Measurements from ENCODE around the gene ZMIZ1. TPM values are rescaled to one million over a fixed set of nuclear protein-coding genes. Genes with fewer than 3 reads are reported as not detected.

ZMIZ1 gene
- total RNA-seq, 1 experiment from 2014 or later = 42.3 TPM

DNA sequence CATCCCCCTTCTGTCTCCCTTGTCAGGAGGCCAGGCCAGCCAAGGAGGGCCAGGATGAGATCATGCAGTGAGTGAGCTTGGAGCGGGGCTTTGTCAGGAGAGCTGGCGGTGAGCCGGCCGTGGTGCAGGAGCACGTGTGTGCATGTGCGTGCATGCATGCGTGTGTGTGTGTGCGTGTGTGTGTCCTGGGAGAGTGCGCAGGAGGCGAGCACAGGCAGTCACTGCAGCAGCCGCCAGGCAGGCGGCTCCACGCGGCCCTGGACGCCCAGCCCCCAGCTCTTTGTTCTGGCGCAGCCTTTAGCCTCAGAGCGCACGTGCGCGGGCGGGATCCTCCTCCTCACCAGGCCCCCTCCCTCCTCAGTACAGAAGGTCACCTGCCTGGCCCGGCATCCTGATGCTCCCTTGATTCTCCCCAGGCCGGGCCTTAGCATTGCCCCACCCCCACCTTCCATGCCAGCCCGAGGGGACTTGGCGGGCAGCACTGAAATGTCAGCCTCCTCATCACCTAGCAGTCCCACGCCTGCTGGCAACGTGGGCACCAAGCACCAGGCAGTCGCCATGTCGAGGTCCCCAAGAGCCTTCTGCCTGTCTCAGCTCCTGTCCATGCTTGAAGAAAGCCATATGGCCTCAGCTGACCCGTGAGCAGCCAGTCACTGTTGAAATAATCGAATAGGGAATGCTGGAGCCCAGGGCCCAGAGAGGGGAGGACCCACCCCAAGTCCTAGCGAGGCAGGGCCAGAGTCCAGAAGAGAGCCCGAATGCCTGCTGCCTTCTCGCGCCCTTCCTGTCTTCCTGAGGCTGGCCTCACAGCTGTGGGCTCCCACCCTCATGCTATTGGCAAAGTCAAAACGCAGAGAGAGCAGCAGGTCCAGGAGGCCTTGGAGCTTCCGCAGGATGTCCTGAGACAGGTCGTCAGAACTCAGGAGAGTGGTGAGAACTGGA is 152.6 kb downstream of the ZMIZ1 start:
- TF ChIP-seq, protein P1, sequence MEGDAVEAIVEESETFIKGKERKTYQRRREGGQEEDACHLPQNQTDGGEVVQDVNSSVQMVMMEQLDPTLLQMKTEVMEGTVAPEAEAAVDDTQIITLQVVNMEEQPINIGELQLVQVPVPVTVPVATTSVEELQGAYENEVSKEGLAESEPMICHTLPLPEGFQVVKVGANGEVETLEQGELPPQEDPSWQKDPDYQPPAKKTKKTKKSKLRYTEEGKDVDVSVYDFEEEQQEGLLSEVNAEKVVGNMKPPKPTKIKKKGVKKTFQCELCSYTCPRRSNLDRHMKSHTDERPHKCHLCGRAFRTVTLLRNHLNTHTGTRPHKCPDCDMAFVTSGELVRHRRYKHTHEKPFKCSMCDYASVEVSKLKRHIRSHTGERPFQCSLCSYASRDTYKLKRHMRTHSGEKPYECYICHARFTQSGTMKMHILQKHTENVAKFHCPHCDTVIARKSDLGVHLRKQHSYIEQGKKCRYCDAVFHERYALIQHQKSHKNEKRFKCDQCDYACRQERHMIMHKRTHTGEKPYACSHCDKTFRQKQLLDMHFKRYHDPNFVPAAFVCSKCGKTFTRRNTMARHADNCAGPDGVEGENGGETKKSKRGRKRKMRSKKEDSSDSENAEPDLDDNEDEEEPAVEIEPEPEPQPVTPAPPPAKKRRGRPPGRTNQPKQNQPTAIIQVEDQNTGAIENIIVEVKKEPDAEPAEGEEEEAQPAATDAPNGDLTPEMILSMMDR (IDR thresholded peaks at IDR 0.05; ENCODE audit: insufficient read depth in 1 of 2, low read depth in 1 of 2, low read length in 1 of 2, severe bottlenecking in 1 of 2, unreplicated experiment in 1 of 2) = no peak
- no peaks in the 10 kb centered on the region for H3K4me1 ChIP-seq
- peaks cover 13% of the 10 kb centered on the region for H3K36me3 ChIP-seq (ENCODE audit: control insufficient read depth, insufficient read depth, low read length)
- H3K36me3 Mint-ChIP-seq (ENCODE audit: insufficient read depth, unreplicated experiment) = peaks cover 46% of the 10 kb centered on the region
- H3K9me3 ChIP-seq = no peaks in the 10 kb centered on the region
- no peak for DNase-seq
- no peaks in the 10 kb centered on the region for H3K27me3 ChIP-seq (replicated peaks; ENCODE audit: control insufficient read depth, insufficient read depth, low read length)
- no peak overlapping the region for H3K4me3 Mint-ChIP-seq (ENCODE audit: unreplicated experiment)
- no peaks in the 10 kb centered on the region for H3K4me1 Mint-ChIP-seq (ENCODE audit: low read depth, unreplicated experiment)
- H3K9me3 Mint-ChIP-seq (ENCODE audit: unreplicated experiment) = no peaks in the 10 kb centered on the region
- no peak overlapping the region for H3K4me3 ChIP-seq (ENCODE audit: low read depth, low read length)
- BruUV-seq (replicated peaks) = no TSS peak
- ChIA-PET POLR2A (no interaction called here), CTCF (interaction anchor here (0.7 kb wide), 1 partner anchor 1609 kb away, joined by 4 read pairs; no protein-coding TSS in a partner anchor)
- H3K27ac Mint-ChIP-seq (ENCODE audit: unreplicated experiment) = no peak overlapping the region
- H3K27me3 Mint-ChIP-seq (ENCODE audit: insufficient read depth, unreplicated experiment) = no peaks in the 10 kb centered on the region
- intact Hi-C loops (cut with micrococcal nuclease; ENCODE audit: unreplicated experiment) = no loop called here

DNA sequence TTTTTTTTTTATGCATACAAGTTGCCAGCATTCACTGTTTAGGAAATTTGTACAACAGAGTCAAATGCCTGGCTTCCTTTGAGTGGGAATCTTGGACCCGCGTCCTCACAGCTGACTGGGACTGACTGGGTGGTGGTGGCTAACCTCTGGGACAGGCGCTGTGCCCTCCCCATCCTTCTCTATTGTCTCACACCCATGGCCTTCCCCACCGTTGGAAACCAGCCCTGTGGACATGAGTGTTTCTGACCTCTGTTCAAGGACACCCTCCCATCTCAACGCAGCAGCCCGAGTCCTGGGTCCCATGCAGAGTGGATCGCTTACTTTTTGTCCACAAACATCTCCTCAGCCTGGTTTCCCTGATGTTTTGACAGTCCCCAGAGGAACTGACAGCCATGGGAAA is 153.4 kb downstream of the ZMIZ1 start:
- ChIA-PET CTCF (interaction anchor here (0.7 kb wide), 1 partner anchor 1609 kb away, joined by 4 read pairs; no protein-coding TSS in a partner anchor), POLR2A (no interaction called here)
- Mint-ChIP-seq H3K27ac (ENCODE audit: unreplicated experiment) (no peak overlapping the region), H3K36me3 (ENCODE audit: insufficient read depth, unreplicated experiment) (peaks cover 39% of the 10 kb centered on the region), H3K4me3 (ENCODE audit: unreplicated experiment) (no peak overlapping the region), H3K9me3 (ENCODE audit: unreplicated experiment) (no peaks in the 10 kb centered on the region), H3K27me3 (ENCODE audit: insufficient read depth, unreplicated experiment) (no peaks in the 10 kb centered on the region), H3K4me1 (ENCODE audit: low read depth, unreplicated experiment) (no peaks in the 10 kb centered on the region)
- Histone ChIP-seq H3K4me3 (ENCODE audit: low read depth, low read length) (no peak overlapping the region), H3K36me3 (ENCODE audit: control insufficient read depth, insufficient read depth, low read length) (peaks cover 10% of the 10 kb centered on the region), H3K27me3 (replicated peaks; ENCODE audit: control insufficient read depth, insufficient read depth, low read length) (no peaks in the 10 kb centered on the region), H3K9me3 (no peaks in the 10 kb centered on the region), H3K4me1 (no peaks in the 10 kb centered on the region)
- no peak for DNase-seq
- intact Hi-C loops (cut with micrococcal nuclease; ENCODE audit: unreplicated experiment) = no loop called here
- no TSS peak for BruUV-seq (replicated peaks)
- TF ChIP-seq, protein P1 (IDR thresholded peaks at IDR 0.05; ENCODE audit: insufficient read depth in 1 of 2, low read depth in 1 of 2, low read length in 1 of 2, severe bottlenecking in 1 of 2, unreplicated experiment in 1 of 2) = no peak

DNA sequence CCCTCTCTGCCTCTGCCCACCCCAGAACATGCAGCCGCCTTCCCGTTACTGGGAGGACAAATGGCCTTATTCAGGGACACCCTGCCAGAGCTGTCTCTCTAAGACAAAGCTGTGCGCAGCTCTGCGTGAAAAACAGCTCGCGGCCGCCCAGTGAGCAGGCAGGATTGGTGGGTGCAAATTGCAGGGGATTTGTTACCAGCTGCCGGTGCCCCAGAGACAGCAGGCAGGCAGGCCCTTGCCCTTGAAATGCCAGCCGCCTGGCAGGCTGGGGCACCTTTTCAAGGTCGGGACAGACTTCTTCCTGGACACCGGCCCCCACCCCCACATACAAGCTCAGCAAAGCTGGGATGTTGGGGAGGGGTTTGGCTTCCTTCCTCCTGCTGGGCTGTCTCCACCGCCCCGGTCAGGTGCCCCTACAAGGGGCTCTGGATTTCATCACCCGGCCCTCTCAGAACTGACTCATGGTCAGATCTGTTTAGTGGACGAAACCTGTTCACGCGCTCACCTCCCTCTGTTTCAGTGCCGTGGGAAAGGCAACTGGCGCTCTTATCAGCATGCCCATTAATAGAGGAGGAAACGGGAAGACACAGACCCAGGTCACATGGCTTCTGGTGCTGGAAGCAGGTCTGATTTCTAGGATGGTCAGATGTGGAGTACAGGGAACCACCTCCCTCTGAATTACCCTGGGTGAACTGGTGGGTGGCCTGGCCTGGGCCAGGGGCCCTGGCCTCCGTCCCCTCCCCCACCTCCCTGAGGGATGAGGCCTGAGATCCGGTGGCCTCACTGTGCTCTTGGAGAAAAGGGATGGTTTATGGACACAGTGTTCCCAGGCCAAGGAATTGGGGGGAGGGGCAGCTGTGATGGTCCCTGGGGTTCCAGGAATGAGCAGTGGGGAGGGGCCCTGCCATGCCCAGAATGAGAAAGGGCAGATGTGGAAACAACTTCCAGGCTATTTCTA is 154.6 kb downstream of the ZMIZ1 start:
- H3K36me3 ChIP-seq (ENCODE audit: control insufficient read depth, insufficient read depth, low read length) = peaks cover 10% of the 10 kb centered on the region; the same call in 1 of the 2 replicates
- POLR2A ChIA-PET = no interaction called here
- H3K36me3 Mint-ChIP-seq (ENCODE audit: insufficient read depth, unreplicated experiment) = peaks cover 33% of the 10 kb centered on the region
- no peaks in the 10 kb centered on the region for H3K4me1 Mint-ChIP-seq (ENCODE audit: low read depth, unreplicated experiment)
- no peak overlapping the region for H3K4me3 Mint-ChIP-seq (ENCODE audit: unreplicated experiment)
- no peaks in the 10 kb centered on the region for H3K9me3 Mint-ChIP-seq (ENCODE audit: unreplicated experiment)
- CTCF ChIA-PET = no interaction called here
- H3K27me3 Mint-ChIP-seq (ENCODE audit: insufficient read depth, unreplicated experiment) = no peaks in the 10 kb centered on the region
- no peak overlapping the region for H3K27ac Mint-ChIP-seq (ENCODE audit: unreplicated experiment)
- intact Hi-C loops (cut with micrococcal nuclease; ENCODE audit: unreplicated experiment) = no loop called here
- no peaks in the 10 kb centered on the region for H3K9me3 ChIP-seq
- BruUV-seq (replicated peaks) = no TSS peak
- TF ChIP-seq, protein P1 (IDR thresholded peaks at IDR 0.05; ENCODE audit: insufficient read depth in 1 of 2, low read depth in 1 of 2, low read length in 1 of 2, severe bottlenecking in 1 of 2, unreplicated experiment in 1 of 2) = no peak
- no peak for DNase-seq
- H3K4me1 ChIP-seq = no peaks in the 10 kb centered on the region
- H3K4me3 ChIP-seq (ENCODE audit: low read depth, low read length) = no peak overlapping the region
- no peaks in the 10 kb centered on the region for H3K27me3 ChIP-seq (replicated peaks; ENCODE audit: control insufficient read depth, insufficient read depth, low read length)

Data from Caco-2 (cell line).